ENCODE measurements around the gene COX10.
"Not testable (repeated sequence)": the region's sequence is repeated elsewhere in the genome, so short reads cannot be mapped to it uniquely, and the experiment has no call there.

COX10 gene

DNA sequence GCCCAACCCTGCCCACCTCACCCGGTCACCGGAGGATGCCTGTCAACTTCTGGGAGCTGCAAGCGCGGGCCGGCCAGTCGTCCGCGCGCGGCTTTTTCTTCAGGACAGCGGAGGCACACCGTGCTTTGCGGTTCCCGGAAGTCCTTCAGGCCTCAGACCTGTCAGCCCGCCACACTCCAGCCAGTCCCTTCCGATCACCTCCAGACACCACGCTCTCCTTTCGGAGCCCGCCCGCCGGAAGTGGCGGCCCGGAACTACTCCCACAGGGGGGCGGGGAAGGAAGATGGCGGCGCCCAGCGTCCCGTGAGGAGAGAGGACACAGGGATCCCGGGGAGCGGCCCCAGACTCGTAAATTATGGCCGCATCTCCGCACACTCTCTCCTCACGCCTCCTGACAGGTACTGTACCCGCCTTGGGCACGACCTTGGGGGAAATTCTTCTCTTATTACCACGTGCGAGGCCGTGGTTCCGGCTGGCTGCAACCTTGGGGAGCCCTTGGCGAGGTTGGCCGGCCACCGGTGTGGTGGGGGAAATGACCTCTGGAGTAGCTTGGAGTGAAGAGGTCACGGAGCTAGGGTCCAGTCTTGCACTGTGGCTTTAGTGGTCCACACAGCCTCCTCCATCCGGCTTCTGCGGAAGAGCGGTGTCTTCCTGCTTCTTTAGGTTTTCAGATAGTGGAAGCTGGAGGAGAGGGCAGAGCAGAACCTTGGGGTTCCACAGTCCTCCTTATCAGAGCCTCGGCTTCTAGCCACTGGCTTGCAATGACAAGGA lies at the start of gene COX10:
Gene COX10, plus strand, starts transcription at position 254 of the 771 bp plus-strand sequence. Its CDS starts 102 bp downstream, at position 356.
- DNase-seq (ENCODE audit: low spot score), result peak; percentile 92

DNA sequence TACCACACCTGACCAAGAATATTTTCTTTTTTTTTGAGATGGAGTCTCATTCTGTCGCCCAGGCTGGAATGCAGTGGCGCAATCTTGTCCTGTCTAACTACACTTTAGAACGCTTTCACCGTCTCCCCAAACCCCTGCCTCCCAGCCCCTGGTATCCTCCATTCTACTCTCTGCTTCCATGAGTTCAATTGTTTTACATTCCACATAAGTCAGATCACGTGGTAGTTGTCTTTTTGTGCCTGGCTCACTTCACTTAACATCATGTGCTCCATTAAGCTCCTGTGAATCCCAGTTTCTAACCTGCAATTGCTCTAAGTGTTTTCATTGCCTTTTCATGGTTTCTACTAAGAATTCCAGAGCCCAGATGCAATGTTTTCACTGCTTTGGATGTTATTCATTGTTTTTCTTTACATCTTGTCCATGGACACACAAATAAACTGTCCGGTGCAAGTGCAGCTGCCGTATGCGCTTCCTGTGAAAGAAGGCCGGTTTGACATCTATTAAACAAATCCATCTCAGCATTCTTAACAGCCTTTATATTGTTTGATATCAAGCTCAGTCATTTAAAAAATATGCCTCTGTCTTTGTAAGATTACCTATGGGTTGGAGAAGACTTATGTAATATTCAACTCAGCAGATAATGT lies 47.5 kb upstream of the COX10 start:
- DNase-seq (ENCODE audit: low spot score), result not testable (repeated sequence)

DNA sequence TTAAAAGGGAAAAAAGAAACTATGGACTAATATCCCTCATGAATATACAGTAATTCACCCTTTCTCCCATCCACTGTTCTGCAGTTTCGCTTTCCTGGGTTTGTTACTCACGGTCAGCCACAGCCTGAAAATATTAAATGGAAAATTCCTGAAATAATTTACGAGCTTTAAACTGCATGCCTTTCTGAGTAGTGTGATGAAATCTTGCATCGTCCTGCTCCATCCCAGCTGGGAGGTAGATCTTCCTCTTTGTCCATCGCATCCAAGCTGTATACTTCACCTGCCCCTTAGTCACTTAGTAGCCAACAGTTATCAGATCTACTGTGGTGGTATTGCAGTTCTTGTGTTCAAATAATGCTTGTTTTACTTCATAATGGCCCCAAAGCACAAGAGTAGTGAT lies 39.5 kb upstream of the COX10 start:
- not testable (repeated sequence) for DNase-seq (ENCODE audit: low spot score)

DNA sequence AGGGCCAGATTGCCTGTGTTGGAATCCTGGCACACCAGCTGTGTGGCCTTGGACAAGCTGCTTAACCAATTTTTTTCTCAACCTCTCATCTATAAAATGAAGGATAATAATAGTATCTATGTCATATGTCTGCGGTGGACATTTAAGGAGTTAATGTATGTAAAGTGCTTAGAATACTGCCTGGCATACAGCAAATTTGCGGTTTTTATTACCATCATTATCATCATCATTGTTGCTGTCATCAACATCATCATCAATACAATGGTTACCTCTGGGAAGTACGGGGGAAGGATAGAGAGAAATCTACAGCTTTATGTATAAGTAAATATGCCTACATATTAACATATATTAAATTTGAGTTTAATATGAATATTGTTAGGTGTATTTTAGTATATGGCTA lies 37.1 kb upstream of the COX10 start:
- DNase-seq (ENCODE audit: low spot score), result no peak

DNA sequence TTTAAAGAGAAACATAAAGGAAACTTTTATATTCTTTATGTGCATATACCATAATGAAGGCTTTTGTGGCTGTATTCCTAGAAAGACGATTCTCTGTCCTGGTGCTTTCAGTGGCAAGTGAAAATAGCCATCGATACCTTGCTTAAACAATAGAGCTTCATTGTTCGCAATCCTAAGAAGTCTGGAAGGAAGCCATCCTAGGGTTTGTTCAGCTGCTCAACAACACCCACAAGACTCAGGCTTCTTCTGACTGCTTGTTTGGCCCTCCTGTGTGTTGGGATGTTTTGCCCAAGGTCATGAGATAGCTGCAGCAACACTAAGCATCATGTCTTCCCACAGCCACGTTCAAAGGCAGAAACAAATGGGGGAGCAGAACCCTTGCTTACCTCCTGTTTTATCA lies 36.1 kb upstream of the COX10 start:
- DNase-seq (ENCODE audit: low spot score), result no peak

DNA sequence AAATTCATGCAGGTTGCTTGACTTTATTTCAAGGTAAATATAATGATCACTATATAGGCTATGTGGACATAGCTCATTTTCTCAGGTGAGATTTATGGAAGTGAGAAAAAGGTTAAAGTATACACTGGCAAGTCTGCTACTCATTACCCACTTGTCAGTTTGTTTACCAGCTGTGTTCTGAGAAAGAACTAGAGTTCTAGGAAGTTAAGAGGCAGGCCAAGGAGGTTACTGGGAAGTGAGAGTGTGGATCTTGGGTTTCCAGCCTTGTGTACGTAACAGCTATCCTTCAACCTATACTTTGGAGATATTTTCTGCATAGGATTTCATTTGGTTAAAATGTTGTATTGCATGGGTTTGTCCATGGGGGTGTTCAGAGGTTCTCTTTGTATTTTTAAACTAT lies 31.9 kb upstream of the COX10 start:
- no peak for DNase-seq (ENCODE audit: low spot score)

DNA sequence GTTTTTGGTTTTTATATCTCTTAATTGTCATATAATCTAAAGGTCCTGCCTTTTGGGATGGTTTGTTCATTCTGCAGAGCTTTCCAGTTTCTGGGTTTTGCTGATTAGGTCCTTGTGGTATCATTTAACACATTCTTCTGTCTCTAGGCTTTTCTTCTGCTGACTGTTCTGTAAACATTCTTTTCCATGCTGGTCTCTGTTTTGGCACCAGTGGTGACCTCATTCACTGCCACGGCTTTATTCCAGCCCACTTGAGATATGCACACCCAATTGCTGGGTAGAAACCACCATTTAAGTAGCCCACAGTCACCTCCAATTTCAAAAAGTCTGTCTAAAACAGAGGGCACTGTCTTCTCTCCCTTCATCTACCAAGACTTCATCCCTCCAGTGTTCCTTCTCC lies 31.1 kb upstream of the COX10 start:
- DNase-seq (ENCODE audit: low spot score), result no peak

DNA sequence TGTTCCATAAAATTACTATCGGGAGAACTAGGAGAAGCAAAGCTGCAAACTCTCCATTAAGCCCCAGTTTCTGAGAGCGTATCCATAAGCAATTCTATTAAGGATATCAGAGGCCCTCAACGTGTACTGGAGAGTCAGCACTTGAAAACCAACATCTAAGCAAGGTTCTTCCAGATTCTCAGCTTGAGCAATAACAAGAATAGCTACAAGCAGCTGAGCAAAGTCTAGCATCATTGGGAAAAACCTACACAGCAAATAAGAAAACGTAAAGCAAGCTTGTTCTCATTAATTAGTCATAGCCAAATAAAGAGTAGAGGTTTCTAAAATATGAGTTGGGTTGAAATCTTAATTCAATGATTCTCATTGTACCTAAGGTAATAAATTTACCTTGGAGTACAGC lies 26.9 kb upstream of the COX10 start:
- DNase-seq (ENCODE audit: low spot score), result no peak

DNA sequence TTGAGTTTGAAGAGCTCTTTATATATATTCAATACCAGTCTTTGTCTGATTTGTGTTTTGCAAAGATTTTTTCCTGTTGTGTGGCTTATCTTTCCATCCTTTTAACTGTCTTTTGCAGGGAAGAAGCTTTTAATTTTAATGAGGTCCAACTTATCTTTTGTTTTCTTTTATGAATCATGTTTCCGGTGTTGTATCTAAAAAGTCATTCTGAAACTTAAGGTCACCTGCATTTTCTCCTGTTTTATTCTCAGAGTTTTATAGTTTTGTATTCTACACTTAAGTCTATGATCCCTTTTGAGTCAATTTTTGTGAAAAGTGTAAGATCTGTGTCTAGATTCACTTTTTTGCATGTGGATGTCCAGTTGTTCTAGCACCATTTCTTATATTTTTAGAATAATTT lies 24.6 kb upstream of the COX10 start:
- no peak for DNase-seq (ENCODE audit: low spot score)

DNA sequence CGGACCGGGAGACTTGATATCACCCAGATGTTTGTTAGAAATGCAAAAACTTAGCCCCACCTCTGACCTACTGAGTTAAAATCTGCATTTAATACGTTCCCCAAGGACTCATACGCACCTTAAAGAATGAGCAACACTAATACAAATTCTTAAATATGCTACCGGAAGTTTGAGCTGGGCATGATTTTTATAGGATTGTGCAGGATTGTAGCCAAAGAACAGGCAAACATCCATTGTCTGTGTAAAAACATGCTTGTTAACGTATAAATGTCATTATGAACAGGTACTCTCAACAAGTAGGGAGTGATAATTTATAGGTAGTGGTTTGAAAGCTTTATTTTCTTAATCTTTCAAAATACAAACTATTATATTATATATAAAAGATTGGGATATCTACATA lies 22.3 kb upstream of the COX10 start:
- no peak for DNase-seq (ENCODE audit: low spot score)

DNA sequence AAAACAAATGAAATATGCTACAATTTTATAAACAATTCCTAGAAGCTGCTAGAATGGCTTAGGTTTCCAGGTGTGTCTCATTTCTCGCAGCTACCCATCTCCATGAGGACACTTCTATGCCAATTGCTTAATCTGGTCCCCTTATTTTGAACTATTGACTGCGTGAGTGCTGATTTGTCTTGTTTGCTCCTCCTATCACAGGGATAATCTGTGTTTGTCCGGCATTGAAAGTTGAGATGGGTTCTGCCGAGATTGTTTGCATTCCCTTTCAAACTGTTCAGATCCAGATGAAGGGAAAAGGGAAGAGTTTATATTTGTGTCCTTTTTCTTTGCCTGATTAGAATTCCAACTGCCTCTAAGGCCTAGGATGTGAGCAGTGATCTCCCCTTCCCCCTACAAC lies 21.7 kb upstream of the COX10 start:
- no peak for DNase-seq (ENCODE audit: low spot score)

DNA sequence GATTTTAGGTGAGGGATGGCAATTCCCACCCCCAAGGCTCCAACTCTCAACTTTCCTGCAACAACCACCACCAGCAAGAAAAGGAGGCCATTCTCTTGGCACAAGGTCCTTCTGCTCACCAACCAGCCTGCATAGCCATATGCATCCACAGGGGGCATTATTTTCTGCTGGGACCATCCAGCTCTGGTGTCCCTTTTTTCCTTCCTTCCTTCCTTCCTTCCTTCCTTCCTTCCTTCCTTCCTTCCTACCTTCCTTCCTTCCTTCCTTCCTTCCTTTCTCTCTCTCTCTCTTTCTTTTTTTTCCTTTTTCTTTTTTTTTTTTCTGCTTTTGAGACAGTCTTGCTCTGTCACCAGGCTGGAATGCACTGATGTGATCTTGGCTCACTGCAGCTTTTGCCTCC lies 21.1 kb upstream of the COX10 start:
- no peak for DNase-seq (ENCODE audit: low spot score)

DNA sequence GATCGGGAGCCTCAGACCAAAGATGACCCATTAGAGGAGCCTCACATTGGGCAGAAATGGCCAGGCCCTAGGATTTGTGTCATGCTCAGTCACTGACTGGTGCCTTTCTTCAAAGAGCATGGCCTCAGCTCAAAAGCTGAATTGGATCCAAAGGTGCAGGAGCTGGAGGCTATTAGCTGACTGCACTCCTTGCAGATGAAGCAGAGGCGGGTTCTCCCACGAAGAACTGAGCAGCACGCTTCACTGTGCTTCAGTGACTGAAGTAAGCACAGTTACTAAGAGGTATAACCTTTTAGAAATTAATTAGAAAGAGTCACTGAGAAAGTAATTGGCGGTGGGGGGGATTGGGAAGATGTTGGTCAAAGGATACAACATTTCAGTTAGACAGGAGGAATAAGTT lies 18.7 kb upstream of the COX10 start:
- DNase-seq (ENCODE audit: low spot score), result no peak

DNA sequence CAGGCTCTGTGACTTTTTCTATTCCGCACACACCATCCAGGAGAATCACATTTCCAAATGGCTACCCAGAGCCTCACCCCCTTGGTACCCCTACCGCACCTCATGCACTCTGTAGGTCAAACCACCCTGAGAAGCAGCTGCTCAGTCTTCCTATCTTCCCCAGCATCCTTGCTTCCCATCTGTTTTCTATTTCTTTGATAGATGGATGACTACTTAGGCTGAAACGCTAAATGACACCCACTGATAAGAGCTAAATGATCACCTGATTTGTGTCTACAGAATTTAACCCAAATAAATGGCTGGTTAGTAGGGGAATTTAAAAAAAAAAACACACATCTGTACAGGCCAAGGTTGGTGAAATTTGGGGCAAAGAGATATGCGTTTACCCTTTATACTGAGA lies 17.6 kb upstream of the COX10 start:
- no peak for DNase-seq (ENCODE audit: low spot score)

DNA sequence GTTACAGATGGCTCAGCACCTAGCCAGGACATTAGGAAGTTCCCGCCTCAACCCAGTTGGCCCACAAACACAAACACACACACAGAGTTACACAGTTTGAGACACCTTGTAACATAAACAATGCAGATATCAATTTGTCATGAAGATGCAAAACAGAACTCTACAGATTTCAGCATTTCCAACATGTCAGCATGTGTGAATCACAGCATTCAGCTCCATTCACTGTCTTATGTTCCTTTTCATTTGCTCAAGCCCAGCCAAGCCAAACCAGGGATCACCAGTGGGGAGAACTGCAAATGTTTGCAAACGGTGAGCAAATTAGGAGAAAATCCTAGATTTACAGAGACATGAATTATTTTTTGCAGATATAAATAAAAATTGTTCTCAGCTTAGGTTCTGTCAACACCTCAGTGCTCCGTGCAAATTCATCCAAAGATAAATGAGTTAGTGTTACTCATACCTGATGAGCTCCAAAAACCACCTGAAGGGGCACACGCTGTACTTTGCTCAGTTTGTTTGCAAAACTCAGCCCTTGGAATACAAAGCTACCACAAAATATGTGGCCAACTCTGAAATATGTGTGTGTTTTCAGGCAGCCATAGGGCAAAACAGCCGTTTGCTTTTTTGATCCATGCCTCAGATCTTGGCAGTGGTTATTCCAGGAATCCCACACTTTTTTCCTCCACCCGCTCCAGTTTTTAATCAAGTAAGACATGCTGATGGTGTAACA lies 16.3 kb upstream of the COX10 start:
- DNase-seq (ENCODE audit: low spot score), result peak; percentile 39

DNA sequence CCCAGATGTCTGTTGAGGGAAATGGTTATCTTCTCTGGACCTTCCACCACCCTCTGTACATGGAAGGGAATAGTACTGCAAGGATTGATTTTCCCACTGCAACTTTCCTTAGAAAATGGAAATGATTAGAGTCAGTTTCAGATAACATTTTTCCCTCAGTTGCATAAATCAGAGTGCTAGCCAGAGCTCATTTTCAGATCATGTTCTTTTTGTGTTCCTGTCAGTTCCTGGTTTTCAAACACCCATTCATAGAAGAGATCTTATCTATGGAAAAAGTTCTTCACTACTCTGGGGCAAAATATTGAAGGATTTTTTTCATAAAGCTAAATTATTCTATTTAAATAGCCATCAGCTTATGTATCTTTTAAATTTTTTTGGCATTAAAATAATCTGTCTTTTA lies 11.7 kb upstream of the COX10 start:
- DNase-seq (ENCODE audit: low spot score), result no peak

DNA sequence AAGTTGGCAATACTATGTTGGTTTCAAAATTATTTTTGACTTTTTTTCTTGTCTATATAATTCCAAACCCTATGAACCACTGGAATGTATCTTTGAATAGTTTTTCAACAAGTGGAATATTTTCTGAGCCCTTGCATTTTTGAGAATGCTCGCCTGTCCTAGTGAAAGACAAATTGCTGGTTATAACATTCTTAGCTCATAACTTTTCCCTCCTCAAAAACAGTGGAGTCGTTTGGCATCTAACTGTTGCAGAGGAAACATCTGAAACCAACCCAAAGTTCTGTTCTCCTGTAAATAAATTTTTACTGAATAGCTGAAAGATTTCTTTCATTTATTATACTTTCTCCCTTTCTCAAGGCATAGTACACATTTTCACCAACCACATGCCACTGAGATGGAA lies 11.3 kb upstream of the COX10 start:
- DNase-seq (ENCODE audit: low spot score), result no peak

DNA sequence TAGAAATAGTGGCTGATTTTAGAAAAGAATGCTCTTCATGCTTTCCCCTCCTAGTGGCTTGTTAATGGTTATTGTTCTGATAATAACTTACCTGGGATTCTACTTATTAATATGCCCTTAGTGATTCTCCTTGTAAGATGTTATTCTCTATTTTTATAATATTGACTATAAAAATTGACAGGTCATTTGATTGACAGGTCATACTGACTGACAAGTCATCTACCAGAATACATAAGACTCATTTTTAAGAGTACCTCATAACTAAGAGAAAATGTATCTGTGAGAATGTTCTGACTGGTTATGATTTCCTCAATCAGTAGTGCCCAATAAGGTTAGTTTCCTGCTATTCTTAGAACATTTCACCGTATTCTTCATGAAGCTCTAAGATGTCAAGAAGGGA lies 8.6 kb upstream of the COX10 start:
- no peak for DNase-seq (ENCODE audit: low spot score)

DNA sequence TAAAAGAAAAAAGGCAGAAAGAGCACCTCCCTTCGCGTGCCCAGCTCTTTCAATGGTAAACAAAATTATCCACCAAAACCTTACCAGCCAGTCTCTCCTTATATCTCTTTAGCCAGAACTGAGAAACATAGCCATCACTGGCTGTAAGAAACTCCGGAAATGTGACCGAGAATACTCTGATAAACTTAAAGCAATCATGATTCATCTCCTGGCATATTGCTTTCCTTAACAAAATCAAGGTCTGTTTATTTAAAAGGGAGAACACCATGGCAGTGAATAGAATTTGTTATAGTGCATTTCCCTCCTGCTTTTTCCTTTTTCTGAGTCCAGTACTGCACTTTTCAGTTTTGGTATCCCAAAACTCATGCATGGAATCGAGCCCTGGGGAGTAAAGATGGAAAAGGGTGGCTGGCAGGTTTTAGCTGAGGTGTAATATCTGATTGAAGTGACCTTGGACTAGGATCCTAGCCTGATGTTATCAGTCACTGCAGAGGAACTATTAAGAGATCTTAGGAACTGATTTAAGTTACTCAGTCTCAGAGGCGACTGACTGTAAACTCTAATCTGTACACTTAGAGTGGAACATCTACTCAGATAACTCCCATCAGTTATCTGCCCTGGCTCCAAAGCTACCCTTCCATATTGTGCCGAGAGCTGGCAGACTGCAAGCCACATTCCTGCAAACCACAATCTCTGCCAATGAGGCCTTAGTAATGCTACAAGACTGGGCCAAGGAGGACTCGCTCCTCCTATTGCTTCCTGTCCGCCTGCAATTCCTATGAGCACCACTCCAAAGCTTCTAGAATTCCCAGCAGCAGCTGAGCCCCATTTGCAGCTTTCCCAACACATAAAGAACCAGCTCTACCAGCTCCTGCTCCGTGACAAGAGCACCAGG lies 7.4 kb upstream of the COX10 start:
- no peak for DNase-seq (ENCODE audit: low spot score)

DNA sequence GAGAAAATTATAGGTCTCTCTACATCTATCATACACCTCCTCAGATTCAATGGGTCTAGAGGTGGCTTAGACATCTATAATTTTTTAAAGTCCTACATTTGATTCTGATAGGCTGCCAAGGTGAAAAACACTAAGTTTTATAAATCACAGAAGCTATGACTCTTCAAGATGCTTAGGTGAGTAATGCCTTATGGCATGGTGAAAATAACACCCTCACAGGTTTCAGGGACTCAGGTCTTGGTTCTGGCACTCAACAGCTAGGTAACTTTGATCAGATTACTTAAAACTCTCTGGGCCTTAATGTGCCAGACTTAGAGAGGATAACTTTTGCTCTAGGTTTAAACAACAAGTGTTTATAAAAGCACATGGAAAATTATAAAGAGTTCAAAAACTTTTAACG lies 2.0 kb upstream of the COX10 start:
- DNase-seq (ENCODE audit: low spot score), result no peak

DNA sequence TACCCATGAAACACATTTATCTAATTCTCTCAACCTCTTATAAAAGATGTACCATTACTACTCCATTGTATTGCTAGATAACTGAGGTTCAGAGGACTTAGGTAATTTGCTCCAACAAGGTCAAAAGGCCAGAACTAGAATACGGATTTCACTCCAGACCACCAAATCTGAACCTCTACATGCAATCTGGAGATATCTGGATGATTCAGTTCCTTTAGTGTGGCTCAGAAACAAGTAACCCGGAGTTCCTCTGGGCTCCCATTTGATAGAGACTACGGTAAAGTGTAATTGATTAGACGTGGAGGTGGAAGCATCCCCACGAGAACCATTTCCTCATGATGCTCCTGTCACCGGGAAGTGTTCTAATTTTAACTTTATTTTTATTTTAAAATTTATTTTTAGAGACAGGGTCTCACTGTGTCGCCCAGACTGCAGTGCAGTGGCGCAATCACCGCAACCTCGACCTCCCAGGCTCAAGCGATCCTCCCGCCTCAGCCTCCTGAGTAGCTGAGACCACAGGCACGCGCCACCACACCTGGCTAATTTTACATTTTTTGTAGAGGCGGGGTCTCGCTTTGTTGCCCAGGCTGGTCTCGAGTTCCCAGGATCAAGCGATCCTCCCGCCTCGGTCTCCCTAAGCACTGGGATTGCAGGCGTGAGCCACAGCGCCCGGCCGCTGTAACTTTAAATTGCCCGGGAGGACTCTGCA lies 608 bp upstream of the COX10 start:
- DNase-seq (ENCODE audit: low spot score), result no peak

Data from SW480 (cell line).